Gastroesophageal sphincter (tissue), 3 donors: ENCODE measurements around the gene TRIM40.

Experiments used
- POLR2A ChIP-seq, 2 donors: fragments of 450-650 bp; IDR thresholded peaks; one replicate each; pipeline ENCODE4 v1.6.1; 2017; ENCODE audit warnings: antibody characterized with exemption in 2 of 2, mild to moderate bottlenecking in 2 of 2, moderate library complexity in 1 of 2
- TF ChIP-seq, protein P1 (sequence below), 4 experiments: fragments of 200-600 bp in 2 of 4; fragments of 450-650 bp in 2 of 4; sonication (generic) in 1 of 4; IDR thresholded peaks; one replicate each; pipeline ENCODE4 v1.5.1; 2017 to 2019; ENCODE audit warnings: antibody characterized with exemption in 4 of 4, mild to moderate bottlenecking in 2 of 4, moderate library complexity in 2 of 4

DNA sequence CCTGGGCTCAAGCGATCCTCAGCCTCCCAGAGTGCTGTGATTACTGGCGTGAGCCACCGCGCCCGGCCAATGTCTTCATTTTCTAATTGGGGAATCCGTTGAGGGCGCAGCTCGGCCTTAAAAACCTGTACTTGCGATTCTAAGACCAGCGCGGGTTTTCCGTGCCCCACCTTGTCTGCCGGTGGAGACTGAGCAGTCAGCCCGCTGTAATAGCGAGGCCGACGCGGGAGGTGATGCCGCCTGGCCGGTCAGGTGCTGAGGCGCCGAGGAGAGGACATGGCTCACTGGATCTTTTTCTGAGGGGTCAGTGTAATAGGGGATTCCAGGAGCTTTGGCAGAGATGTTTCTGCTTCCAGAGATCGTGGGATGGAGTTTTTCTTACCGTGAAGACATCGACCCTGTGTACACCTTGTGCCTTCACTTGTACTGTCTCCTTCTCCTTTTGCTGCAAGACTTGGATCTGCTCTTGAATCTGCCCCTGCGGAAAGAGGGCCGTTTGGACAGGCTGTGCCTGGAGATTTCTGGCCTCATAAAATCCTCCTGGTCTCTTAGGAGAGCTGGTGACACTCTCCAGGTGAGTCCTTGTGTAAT is 24.6 kb upstream of the TRIM40 start:
- TF ChIP-seq, protein P1, sequence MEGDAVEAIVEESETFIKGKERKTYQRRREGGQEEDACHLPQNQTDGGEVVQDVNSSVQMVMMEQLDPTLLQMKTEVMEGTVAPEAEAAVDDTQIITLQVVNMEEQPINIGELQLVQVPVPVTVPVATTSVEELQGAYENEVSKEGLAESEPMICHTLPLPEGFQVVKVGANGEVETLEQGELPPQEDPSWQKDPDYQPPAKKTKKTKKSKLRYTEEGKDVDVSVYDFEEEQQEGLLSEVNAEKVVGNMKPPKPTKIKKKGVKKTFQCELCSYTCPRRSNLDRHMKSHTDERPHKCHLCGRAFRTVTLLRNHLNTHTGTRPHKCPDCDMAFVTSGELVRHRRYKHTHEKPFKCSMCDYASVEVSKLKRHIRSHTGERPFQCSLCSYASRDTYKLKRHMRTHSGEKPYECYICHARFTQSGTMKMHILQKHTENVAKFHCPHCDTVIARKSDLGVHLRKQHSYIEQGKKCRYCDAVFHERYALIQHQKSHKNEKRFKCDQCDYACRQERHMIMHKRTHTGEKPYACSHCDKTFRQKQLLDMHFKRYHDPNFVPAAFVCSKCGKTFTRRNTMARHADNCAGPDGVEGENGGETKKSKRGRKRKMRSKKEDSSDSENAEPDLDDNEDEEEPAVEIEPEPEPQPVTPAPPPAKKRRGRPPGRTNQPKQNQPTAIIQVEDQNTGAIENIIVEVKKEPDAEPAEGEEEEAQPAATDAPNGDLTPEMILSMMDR (IDR thresholded peaks at IDR 0.05): no peak
- no peak for TF ChIP-seq POLR2A (IDR thresholded peaks at IDR 0.05)
